NOMO-1 treated with DMSO at 0.1 percent for 48 hours (cell line): ENCODE measurements around the gene KNDC1.
"Not testable (repeated sequence)": the region's sequence is repeated elsewhere in the genome, so short reads cannot be mapped to it uniquely, and the experiment has no call there.

Source experiments
- DNase-seq: peaks from one replicate; lab custom pipeline; 2025; ENCODE audit not compliant: unreplicated experiment; lab: John Stamatoyannopoulos, UW

Gene KNDC1

GRCh38 chr10:133175624-133176023 lies 15.6 kb downstream of the KNDC1 start:
- not testable (repeated sequence) for DNase-seq

GRCh38 chr10:133176546-133176945 lies 16.5 kb downstream of the KNDC1 start:
- no peak for DNase-seq

- DNase-seq = no peak
Observed at GRCh38 chr10:133177380-133178157, 17.6 kb downstream of the KNDC1 start.

- no peak for DNase-seq
Observed at GRCh38 chr10:133178357-133179127, 18.5 kb downstream of the KNDC1 start.

GRCh38 chr10:133179128-133179520 lies 19.1 kb downstream of the KNDC1 start:
- DNase-seq = no peak

GRCh38 chr10:133179651-133180050 lies 19.6 kb downstream of the KNDC1 start:
- DNase-seq = no peak

- DNase-seq = no peak
Observed at GRCh38 chr10:133180192-133180964, 20.4 kb downstream of the KNDC1 start.

GRCh38 chr10:133180965-133181639 lies 21.1 kb downstream of the KNDC1 start:
- no peak for DNase-seq

GRCh38 chr10:133182190-133182589 lies 22.2 kb downstream of the KNDC1 start:
- no peak for DNase-seq

- no peak for DNase-seq
Observed at GRCh38 chr10:133182791-133183645, 23.0 kb downstream of the KNDC1 start.

- DNase-seq = no peak
Observed at GRCh38 chr10:133183646-133184378, 23.8 kb downstream of the KNDC1 start.

- no peak for DNase-seq
Observed at GRCh38 chr10:133184591-133185244, 24.7 kb downstream of the KNDC1 start.

GRCh38 chr10:133185421-133185820 lies 25.4 kb downstream of the KNDC1 start:
- DNase-seq = no peak

- DNase-seq = no peak
Observed at GRCh38 chr10:133185916-133186315, 25.9 kb downstream of the KNDC1 start.

GRCh38 chr10:133186416-133187090 lies 26.5 kb downstream of the KNDC1 start:
- DNase-seq = no peak

GRCh38 chr10:133187091-133187905 lies 27.3 kb downstream of the KNDC1 start:
- DNase-seq = no peak

GRCh38 chr10:133187906-133188681 lies 28.1 kb downstream of the KNDC1 start:
- no peak for DNase-seq
